Middle frontal gyrus (tissue), 1 donor: ENCODE results near the gene VEGFA.

ENCODE experiments used
- DNase-seq: peaks from one replicate; pipeline ENCODE4 v3.0.0-alpha.2; 2015; ENCODE audit warnings: low spot score; ENCODE audit errors: extremely low spot score

The VEGFA gene

DNA sequence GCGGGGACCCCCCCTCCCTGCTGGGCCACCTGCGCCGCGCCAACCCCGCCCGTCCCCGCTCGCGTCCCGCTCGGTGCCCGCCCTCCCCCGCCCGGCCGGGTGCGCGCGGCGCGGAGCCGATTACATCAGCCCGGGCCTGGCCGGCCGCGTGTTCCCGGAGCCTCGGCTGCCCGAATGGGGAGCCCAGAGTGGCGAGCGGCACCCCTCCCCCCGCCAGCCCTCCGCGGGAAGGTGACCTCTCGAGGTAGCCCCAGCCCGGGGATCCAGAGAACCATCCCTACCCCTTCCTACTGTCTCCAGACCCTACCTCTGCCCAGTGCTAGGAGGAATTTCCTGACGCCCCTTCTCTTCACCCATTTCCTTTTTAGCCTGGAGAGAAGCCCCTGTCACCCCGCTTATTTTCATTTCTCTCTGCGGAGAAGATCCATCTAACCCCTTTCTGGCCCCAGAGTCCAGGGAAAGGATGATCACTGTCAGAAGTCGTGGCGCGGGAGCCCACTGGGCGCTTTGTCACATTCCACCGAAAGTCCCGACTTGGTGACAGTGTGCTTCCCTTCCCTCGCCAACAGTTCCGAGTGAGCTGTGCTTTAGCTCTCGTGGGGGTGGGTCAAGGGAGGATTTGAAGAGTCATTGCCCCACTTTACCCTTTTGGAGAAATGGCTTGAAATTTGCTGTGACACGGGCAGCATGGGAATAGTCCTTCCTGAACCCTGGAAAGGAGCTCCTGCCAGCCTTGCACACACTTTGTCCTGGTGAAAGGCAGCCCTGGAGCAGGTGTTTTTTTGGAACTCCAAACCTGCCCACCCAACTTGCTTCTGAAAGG lies 2.1 kb downstream of the VEGFA start:
- DNase-seq, result no peak

- no peak for DNase-seq
These were observed 2.7 kb downstream of the VEGFA start for GRCh38 chr6:43772681-43773049.

DNA sequence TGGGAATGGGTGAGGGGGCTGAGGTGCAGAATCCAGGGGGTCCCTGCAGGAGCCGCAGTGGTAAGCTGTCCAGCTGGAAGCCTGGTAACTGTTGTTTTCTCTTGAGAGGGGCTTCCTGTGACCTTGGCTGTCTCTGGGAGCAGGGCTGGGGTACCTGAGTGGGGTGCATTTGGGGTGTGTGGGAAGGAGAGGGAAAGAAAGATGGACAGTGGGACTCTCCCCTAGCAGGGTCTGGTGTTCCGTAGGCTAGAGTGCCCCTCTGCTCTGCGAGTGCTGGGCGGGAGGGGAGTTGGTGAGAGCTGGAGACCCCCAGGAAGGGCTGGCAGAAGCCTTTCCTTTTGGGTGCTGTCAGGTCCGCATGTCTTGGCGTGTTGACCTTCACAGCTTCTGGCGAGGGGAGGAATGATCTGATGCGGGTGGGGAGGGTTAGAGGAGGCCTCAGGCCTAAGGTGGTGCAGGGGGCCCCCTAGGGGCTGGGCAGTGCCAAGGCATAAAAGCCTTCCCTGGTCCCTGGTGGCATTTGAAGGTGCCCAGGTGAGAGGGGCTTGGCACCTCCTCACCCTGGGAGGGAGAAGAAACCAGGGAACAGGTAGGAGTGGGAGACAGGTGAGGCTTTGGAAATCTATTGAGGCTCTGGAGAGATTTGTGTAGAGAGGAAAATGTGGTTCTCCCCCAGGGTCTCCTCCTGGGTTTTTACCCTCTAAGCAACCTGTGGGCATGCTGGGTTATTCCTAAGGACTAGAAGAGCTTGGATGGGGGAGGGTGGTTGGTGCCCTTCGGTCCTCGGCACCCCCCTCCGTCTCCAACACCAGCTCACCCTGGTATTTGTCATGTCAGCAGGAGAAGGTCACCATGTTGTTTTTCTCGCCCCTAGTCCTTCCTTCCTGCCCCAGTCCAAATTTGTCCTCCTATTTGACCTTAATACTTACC lies 3.3 kb downstream of the VEGFA start:
- DNase-seq, result no peak

DNA sequence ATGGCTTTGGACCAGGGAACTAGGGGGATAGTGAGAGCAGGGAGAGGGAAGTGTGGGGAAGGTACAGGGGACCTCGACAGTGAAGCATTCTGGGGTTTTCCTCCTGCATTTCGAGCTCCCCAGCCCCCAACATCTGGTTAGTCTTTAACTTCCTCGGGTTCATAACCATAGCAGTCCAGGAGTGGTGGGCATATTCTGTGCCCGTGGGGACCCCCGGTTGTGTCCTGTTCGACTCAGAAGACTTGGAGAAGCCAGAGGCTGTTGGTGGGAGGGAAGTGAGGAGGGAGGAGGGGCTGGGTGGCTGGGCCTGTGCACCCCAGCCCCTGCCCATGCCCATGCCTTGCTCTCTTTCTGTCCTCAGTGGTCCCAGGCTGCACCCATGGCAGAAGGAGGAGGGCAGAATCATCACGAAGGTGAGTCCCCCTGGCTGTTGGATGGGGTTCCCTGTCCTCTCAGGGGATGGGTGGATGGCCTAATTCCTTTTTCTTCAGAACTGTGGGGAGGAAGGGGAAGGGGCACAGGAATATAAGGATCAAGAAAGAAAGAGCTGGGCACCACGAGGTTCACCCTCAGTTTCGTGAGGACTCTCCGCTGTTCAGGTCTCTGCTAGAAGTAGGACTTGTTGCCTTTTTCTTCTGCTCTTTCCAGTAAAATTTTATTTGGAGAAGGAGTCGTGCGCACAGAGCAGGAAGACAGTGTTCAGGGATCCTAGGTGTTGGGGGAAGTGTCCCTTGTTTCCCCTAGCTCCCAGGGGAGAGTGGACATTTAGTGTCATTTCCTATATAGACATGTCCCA lies 4.2 kb downstream of the VEGFA start:
- DNase-seq, result no peak

- DNase-seq, result no peak
These were observed 4.9 kb downstream of the VEGFA start for GRCh38 chr6:43774776-43775534.

DNA sequence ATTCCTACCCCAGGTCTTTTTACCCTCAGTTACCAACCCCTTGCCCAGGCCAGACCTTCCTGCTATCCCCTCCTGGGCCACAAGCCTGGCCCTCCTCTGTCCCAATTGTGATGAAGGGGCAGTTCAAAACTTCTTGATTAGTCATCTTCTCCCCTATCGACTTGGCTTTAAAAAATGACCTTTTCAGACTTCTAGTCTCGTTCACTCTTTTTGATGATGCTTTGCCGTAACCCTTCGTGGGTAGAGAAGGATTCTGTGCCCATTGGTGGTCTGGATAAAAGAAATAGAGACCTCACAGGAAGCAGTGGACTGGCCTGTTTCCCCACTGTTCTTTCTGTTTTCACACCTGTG lies 5.5 kb downstream of the VEGFA start:
- DNase-seq, result no peak

DNA sequence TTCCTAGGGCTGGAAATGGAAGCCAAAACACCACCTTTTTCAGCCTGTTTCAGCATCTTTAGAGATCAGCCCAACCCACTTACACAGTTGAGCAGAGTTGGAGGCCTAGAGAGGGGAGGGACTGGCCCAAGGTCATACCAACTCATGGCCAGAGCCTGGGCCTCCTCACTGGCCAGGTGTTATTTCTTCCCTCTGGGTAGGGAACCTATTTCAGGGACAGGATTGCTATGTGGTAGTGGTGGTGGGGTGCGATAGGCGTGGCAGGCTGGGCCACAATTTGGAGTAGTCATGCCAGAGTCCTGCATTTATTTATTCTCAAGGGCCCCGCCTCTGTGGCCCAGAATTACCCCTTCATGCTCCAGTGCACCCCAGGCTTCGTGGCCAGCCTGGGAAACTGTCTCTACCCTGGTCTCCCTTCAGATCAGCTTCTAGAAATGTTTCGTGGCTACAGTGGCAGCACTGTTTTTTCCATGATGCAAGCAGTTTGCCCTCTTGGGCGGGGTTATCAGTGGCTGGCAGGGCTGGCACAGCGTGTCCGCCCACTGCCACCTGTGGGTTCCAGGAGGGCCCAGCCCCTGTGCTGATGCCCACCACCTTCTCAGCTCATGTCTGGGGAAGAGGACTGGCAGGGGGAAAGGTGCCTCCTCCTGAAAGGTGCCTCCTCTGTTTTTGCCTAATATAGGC lies 6.2 kb downstream of the VEGFA start:
- no peak for DNase-seq

DNA sequence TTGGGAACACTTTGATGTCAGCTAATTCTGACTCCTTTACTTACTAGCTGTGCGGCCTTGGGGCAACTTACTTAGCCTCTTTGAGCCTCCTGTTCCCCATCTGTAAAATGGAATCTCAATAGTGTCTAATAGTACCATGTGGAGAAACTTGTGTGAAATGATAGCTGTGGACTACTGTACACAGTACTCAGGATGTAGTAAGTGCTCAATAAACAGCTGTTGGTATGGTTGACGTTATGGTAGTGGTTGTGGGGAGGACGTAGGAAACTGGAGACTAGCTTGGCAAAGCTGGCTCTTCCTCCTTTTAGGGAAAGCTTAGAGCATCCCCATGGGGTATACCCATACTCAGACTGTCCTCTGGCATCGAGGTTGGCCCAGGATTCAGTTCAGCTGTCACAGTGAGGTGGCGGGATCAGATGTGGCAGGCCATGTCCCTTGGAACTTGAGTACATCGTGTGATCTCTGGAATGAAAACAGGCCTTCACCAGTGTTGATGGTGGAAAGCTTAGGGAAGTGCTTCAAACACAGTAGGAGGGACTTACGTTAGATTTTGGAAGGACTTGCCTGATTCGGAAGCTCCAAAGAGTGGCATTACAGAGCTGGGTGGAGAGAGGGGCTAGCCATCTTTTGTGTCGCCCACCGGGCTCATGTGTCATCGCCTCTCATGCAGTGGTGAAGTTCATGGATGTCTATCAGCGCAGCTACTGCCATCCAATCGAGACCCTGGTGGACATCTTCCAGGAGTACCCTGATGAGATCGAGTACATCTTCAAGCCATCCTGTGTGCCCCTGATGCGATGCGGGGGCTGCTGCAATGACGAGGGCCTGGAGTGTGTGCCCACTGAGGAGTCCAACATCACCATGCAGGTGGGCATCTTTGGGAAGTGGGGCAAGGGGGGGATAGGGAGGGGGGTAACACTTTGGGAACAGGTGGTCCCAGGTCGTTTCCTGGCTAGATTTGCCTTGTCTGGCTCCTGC lies 7.1 kb downstream of the VEGFA start:
- no peak for DNase-seq

DNA sequence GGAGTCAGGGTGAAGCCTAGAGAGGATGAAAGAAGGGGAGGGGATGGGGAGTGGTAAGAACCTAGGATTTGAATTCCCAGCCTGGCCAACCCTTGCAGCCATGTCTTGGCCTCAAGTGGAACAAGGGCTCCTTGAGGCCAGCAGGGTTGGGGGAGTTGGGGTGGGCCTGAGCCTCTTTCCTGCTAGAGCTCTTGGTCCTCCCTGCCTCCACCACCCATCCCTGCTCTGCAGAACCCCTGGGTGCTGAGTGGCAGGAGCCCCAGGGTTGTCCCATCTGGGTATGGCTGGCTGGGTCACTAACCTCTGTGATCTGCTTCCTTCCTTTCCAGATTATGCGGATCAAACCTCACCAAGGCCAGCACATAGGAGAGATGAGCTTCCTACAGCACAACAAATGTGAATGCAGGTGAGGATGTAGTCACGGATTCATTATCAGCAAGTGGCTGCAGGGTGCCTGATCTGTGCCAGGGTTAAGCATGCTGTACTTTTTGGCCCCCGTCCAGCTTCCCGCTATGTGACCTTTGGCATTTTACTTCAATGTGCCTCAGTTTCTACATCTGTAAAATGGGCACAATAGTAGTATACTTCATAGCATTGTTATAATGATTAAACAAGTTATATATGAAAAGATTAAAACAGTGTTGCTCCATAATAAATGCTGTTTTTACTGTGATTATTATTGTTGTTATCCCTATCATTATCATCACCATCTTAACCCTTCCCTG lies 8.3 kb downstream of the VEGFA start:
- no peak for DNase-seq

DNA sequence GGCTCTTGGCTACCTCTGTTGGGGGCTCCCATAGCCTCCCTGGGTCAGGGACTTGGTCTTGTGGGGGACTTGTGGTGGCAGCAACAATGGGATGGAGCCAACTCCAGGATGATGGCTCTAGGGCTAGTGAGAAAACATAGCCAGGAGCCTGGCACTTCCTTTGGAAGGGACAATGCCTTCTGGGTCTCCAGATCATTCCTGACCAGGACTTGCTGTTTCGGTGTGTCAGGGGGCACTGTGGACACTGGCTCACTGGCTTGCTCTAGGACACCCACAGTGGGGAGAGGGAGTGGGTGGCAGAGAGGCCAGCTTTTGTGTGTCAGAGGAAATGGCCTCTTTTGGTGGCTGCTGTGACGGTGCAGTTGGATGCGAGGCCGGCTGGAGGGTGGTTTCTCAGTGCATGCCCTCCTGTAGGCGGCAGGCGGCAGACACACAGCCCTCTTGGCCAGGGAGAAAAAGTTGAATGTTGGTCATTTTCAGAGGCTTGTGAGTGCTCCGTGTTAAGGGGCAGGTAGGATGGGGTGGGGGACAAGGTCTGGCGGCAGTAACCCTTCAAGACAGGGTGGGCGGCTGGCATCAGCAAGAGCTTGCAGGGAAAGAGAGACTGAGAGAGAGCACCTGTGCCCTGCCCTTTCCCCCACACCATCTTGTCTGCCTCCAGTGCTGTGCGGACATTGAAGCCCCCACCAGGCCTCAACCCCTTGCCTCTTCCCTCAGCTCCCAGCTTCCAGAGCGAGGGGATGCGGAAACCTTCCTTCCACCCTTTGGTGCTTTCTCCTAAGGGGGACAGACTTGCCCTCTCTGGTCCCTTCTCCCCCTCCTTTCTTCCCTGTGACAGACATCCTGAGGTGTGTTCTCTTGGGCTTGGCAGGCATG lies 9.2 kb downstream of the VEGFA start:
- DNase-seq, result no peak

DNA sequence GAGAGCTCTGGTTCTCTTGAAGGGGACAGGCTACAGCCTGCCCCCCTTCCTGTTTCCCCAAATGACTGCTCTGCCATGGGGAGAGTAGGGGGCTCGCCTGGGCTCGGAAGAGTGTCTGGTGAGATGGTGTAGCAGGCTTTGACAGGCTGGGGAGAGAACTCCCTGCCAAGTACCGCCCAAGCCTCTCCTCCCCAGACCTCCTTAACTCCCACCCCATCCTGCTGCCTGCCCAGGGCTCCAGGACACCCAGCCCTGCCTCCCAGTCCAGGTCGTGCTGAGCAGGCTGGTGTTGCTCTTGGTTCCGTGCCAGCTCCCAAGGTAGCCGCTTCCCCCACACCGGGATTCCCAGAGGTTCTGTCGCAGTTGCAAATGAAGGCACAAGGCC lies 9.8 kb downstream of the VEGFA start:
- no peak for DNase-seq

DNA sequence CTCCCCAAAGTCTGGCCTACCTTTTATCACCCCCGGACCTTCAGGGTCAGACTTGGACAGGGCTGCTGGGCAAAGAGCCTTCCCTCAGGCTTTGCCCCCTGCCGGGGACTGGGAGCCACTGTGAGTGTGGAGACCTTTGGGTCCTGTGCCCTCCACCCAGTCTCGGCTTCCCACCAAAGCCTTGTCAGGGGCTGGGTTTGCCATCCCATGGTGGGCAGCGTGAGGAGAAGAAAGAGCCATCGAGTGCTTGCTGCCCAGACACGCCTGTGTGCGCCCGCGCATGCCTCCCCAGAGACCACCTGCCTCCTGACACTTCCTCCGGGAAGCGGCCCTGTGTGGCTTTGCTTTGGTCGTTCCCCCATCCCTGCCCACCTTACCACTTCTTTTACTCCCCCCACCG lies 10.3 kb downstream of the VEGFA start:
- DNase-seq, result no peak

DNA sequence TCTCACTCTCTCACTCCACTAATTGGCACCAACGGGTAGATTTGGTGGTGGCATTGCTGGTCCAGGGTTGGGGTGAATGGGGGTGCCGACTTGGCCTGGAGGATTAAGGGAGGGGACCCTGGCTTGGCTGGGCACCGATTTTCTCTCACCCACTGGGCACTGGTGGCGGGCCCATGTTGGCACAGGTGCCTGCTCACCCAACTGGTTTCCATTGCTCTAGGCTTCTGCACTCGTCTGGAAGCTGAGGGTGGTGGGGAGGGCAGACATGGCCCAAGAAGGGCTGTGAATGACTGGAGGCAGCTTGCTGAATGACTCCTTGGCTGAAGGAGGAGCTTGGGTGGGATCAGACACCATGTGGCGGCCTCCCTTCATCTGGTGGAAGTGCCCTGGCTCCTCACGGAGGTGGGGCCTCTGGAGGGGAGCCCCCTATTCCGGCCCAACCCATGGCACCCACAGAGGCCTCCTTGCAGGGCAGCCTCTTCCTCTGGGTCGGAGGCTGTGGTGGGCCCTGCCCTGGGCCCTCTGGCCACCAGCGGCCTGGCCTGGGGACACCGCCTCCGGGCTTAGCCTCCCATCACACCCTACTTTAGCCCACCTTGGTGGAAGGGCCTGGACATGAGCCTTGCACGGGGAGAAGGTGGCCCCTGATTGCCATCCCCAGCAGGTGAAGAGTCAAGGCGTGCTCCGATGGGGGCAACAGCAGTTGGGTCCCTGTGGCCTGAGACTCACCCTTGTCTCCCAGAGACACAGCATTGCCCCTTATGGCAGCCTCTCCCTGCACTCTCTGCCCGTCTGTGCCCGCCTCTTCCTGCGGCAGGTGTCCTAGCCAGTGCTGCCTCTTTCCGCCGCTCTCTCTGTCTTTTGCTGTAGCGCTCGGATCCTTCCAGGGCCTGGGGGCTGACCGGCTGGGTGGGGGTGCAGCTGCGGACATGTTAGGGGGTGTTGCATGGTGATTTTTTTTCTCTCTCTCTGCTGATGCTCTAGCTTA lies 11.2 kb downstream of the VEGFA start:
- DNase-seq, result no peak

DNA sequence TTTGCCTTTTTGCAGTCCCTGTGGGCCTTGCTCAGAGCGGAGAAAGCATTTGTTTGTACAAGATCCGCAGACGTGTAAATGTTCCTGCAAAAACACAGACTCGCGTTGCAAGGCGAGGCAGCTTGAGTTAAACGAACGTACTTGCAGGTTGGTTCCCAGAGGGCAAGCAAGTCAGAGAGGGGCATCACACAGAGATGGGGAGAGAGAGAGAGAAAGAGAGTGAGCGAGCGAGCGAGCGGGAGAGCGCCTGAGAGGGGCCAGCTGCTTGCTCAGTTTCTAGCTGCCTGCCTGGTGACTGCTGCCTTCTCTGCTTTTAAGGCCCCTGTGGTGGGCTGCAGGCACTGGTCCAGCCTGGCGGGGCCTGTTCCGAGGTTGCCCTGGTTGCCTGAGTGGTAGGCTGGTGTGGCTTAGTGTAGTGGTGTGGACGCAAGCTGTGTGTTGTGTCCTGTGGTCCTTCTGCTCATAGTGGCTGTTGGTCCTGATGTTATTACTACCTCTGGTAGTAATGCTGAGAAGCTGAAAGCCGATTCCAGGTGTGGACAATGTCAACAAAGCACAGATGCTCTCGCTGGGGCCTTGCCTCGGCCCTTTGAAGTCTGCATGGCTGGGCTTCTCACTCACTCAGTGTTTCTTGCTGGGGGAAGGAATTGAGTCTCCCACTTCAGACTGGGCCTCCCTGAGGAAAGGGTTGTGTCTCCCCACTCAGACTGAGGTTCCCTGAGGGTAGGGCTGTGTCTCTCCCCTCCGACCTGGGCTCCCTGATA lies 12.1 kb downstream of the VEGFA start:
- no peak for DNase-seq

DNA sequence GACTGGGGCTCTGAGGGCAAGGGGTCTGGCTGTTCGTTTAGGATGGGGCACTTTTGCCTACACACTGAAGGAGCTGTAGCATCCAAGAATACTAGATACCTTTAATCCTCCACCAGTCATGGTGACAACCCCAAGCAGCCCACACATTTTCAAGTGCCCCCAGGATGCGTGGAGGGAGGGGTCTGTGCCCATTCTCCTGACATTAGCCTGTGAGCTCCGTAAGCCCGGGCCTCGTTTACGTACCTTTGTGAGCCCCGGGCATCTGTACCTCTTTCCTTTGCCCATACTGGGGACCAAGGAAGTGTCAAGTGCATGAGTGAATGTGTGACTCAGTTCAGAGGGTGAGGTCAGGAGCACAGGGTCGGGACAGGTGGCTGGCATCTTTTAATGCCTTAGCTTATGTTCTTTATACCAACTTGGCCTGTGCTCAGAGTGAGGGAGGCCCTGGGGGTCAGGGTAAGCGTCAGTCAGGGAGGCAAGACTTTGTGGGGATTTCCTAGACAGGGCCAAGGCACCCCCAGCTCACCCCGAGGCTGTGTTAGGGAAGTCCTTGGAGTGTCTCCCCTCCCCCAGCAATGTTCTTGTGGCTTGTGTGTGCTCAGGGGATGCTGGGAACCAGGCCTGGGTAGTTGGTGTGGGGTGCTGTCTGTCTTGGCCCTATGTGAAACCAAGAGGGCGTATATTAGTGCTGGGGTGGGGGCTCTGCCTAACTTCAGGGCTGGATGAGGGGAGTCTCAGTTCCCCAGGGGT lies 12.9 kb downstream of the VEGFA start:
- DNase-seq, result no peak
